Skeletal muscle cell (primary cell): ENCODE results near the gene CRB1.

Experiments
- DNase-seq: peaks from one replicate; pipeline ENCODE4 v3.0.0-alpha.2; 2010; ENCODE audit warnings: low read depth
- H3K4me3 ChIP-seq: 2 replicates; pipeline ENCODE4 v1.5.1; 2011; ENCODE audit warnings: low read depth, mild to moderate bottlenecking, control low read depth, low read length, moderate library complexity

CRB1 gene

DNA sequence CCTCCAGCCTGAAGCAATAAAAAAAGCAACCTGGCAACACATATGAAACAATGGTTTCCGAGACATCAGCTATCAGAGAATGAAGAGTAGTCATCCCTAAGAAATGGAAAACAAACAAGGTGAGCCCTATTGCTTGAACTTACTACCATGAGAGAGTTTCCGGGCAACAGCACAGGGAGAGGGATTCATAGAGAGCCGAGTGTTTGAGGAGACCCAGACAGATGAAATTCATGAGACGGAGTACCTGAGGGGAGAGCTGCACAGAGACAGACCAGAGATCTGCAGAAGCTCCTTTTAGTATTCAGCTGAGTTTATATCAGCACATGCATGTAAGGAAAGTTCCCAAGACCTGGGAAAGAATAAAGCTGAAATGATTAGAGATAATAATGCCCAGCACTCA lies 19.8 kb downstream of the CRB1 start:
- no peak overlapping the region for H3K4me3 ChIP-seq
- no peak for DNase-seq

DNA sequence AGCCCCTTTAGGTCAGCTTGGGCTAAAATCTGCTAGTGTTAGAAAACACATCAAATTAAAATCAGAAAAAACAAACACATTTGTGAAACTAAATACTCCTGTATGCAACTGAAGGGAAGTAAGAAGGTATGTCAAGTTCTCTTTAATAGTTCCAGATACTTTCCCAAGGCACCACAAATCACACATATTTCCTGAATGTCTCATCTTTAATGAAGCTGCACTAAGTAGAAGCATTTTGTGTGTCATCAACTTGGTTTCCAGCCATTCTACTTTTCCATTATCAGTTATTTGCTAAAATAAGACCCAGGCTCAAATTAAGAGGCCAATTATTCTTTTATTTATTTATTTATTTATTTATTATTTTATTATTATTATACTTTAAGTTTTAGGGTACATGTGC lies 34.7 kb downstream of the CRB1 start:
- DNase-seq: peak; percentile 42
- H3K4me3 ChIP-seq: no peak overlapping the region

DNA sequence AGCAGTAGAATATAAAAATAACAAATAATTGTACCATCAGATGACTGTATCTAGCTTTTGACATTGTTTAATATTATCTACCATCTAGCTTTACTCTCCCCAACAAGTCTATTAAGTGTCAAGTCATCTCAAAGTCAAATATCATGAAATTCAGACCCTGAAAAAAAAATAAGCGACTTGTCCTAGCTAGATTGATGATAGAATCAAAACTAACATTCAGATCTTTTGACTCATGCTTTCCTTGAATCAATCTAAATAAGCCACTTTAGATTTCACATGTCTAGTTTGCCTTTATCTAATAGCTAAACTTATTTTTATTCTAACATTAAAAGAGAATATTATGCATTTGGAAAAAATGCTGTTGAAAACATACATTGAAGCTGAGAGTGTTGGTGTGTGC lies 35.4 kb downstream of the CRB1 start:
- H3K4me3 ChIP-seq: no peak overlapping the region
- DNase-seq: no peak

DNA sequence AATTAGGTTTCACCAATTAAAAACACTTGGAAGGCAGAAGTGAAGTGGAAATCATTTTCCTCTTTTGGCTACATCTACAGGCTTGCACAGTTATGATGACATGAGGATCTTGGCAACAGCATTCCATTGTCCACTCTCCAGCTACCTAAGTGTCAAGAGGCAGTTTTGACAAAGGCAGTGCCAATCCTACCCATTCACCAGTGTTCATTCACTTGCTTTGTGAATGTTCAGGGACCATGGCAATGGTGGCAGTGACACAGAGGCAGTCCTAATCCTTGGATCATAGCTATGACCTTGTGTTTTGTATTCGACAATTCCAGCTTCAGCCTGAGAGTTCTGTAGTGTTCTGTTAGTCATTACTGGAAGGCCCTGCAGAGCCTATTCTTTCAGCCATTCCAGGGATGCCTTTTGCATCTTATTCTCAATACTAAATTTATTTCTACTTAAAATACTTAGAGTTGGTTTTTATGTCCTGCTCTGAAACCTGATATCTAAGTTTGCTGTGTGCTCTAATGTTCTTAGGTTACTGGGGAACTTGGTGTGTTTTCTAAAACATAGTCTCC lies 36.7 kb downstream of the CRB1 start:
- DNase-seq: no peak
- H3K4me3 ChIP-seq: no peak overlapping the region

DNA sequence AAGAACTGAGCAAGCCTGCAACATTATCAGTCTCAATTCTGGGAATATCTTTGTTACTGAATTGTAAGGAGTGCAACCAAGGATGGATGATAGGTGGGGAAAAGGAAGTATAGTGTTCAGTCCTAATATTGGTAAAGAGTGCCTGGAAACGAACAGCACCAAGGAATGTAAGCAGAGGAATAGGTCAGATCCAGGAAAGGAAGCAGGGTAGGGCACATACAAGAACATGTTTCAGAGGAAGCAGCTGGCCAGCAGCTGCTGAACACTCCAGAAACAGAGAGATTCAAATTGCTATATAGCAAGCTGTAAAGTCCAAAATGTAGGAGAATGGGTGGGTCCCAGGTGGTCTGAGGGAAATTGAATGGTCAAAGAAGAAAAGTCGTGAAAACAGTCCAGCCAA lies 37.9 kb downstream of the CRB1 start:
- no peak for DNase-seq
- H3K4me3 ChIP-seq: no peak overlapping the region

DNA sequence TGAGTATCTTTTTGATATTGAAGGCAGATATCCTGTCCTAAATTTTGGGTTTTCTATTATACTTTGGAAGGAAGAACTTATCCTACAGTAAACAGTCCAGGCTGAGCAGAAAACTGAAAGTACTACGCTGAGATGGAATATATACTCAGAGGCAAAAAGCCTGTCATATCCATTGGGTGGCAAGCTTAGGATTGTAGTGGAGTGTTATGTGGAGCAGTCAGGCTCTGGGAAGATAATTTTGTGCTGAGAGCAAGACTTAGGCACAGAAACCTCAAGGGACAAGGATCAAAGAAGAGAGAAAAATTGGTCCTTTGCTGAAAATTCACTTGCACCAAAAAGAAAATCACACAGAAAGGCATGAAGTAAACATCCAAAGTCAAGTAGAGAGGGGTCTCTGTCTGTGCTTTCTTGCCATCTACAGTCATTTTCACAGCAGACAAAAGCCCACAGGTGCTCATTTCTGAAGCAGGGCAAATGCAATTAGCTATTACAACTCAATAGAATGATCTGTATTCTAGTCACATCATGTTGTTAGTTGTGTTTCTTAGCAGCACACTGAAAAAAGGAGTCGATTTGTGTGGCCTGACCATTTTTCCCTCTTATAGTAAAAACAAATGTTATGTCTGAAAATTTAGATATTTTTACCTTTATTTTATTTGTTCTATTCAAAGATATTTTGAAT lies 38.5 kb downstream of the CRB1 start:
- DNase-seq: no peak
- H3K4me3 ChIP-seq: no peak overlapping the region

DNA sequence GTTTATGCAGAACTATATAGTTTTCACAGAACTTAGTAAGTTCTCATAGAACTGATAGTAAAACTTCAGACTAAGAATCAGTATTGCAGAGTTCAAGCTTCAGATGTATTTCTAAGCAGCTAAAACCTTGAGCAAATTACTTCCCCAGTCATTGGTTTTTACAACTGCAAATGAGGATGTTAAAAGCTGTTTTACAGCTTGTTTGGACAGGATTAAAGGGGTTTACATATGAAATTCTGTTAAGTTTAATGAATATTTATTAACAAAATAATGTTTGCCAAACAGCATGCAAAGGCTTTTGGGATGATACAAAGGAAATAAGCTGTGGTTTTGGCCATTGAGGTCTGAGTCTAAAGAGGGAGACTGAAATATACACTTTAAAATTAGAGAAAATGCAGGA lies 39.1 kb downstream of the CRB1 start:
- no peak overlapping the region for H3K4me3 ChIP-seq
- no peak for DNase-seq

DNA sequence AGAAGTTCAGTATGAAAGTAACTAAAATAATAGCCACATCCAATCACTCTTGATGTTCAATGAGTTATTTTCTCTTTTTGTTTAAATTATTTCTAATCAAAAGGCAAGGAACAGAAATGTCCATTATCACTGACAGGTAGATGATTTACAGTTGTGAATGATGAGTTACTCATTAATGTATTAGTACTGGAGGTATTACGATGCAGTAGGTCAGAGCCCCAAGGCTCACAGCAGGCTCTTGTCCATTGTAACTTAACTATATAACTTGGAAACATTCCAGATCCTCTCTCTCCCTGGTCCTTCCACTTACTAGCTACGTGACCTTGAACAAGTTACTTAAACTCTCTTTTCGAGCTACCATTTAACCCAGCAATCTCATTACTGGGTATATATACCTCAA lies 39.5 kb downstream of the CRB1 start:
- H3K4me3 ChIP-seq: no peak overlapping the region
- DNase-seq: no peak

DNA sequence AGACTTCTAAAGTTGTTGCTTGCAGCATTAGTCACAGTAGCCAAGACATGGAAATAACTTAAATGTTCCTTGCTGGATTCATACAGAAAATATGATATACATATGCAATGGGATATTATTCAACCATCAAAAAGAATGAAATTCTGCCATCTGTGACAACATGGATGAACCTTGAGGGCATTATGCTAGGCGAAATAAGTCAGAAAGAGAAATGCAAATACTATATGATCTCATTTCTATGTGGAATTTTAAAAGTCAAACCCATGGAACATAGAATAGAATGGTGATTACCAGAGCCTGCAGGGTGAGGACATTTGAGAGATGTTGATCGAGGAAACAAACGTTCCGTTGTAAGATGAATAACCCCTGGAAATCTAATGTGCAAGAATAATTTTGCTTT lies 43.0 kb downstream of the CRB1 start:
- no peak overlapping the region for H3K4me3 ChIP-seq
- no peak for DNase-seq

DNA sequence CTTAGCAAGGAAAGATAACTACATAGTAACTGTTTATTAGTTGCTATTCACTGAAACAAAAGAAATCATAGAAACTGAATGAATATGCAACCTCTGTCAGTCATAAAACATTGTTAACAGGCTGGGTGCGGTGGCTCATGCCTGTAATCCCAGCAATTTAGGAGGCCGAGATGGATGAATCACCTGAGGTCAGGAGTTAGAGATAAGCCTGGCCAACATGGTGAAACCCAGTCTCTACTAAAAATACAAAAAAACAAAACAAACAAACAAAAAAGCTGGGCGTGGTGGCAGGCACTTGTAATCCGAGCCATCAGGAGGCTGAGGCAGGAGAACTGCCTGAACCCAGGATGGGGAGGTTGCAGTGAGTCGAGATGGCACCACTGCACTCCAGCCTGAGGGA lies 44.1 kb downstream of the CRB1 start:
- H3K4me3 ChIP-seq: no peak overlapping the region
- no peak for DNase-seq

DNA sequence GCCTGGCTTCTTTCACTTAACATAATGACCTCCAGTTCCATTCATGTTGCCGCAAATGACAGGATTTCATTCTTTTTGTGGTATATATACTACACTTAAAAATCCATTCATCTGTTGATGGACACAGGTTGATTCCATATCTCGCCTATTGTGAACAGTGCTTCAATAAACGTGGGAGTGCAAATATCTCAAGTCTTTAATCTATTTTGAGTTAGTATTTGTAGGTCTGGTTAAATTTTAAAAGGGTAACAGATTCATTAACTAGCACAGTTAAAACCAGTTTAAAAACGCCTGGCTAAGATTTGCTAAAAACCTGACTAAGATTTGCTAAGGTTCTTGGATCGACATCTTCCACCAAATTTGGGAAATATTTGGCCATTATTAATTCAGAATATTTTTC lies 45.7 kb downstream of the CRB1 start:
- no peak overlapping the region for H3K4me3 ChIP-seq
- DNase-seq: no peak

DNA sequence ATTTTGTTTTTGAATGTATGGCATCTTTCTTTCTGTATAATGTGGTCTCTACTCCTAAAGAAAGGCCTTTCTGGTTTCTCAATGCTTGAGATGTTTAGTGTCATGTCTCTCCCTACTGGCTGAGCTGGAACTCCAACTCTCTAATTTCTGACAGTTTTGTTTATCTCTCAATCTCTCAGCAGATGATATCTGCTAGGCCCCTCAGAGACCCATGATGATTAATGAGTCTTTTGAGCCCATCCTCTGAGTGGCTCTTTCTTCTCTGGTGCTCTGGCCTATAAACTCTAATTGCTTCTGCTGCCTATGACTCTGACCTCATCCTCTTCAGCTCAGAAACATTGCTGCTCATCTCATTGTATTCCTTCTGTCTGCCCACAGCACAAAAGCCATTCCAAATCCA lies 46.6 kb downstream of the CRB1 start:
- no peak for DNase-seq

DNA sequence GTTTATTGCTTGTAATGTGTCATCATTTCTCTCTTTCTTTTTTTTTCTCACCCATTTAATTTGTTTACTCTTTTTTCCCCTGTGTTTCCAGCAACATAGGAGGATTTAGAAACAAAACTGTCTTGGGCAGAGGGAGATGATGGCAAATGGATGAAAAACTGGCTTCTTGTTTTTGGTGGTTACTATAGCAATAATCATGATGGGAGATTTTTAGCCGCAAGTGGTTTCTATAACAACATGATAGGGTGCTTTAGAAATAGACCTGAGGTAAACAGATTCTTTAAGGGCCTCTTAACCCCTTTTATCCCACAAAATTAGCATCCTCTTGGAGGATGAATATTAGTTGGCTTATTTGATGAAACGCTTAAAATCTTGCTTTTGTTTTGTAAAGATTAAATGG lies 51.6 kb downstream of the CRB1 start:
- no peak for DNase-seq
- no peak overlapping the region for H3K4me3 ChIP-seq

More for the DNA sequence above, 46.6 kb downstream of the CRB1 start:
- no peak overlapping the region for H3K4me3 ChIP-seq

DNA sequence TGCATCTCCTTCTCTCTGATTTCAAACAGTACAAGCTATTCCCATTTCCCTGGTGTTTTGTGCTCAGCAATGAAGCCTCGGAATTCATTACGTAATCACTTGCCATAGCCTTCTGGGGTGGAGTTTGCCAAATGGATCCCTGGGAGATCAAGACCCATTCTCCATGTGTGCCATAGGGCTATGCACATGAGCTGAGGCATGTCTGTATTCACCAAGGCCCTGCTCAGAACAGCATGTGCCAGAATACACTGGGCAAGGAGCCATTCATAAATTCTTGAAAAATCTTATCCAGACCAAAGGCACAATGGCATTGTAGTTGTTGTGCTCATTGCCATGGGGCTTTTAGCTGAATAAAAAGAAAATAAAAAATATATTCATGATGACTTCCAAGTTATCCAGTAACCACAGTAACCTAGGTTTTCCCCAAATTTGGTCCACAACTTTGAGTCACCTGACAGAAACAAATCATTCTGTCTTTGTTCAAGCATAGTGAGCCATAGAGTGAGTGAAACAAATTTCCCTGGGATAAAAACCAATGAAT lies 53.0 kb downstream of the CRB1 start:
- no peak overlapping the region for H3K4me3 ChIP-seq
- peak; percentile 96 for DNase-seq

DNA sequence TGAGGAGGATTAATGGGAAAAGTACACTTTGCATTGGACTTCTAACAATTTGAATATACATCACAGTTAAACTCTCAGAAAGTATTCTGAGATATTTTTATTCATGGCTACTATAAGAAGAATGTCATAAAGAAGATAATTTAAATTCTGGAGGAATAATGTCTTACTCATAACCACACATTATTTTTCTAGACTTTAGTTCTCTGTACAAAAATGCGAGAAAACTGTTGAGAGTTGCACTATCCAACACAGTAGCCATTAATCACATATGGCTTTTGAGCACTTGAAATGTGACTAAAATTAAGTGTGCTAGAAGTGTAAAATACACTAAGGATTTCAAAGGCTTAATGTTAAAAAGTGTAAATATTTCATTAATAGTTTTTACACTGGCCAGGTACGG lies 53.8 kb downstream of the CRB1 start:
- DNase-seq: no peak
- H3K4me3 ChIP-seq: no peak overlapping the region

DNA sequence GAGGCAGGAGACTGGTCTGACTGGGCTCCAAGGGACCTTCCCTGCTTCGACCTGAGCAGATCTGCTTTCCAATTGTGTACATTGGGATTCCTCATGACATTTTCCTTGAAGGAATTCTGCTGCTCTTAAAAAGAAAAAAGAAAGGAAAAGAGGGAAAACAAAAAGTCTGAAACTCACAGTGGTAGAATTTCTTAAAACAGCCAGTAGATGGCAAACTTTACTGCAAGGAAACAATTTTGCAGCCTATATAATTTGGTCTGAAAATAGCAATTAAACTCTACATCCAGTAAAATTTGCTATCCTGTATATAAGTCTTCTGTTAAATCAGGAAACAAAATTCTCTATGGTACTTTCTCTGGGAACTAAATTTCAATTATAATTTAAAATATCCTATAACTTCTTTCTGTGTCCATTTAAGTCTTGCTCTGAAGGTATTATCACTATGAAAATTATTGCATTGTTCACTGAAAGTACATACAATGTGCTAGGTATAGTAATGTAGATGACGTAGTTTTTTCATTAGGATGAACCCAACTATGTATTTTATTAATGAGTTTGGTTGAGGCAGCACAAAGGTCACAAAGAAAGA lies 59.8 kb downstream of the CRB1 start:
- DNase-seq: no peak
- H3K4me3 ChIP-seq: no peak overlapping the region

DNA sequence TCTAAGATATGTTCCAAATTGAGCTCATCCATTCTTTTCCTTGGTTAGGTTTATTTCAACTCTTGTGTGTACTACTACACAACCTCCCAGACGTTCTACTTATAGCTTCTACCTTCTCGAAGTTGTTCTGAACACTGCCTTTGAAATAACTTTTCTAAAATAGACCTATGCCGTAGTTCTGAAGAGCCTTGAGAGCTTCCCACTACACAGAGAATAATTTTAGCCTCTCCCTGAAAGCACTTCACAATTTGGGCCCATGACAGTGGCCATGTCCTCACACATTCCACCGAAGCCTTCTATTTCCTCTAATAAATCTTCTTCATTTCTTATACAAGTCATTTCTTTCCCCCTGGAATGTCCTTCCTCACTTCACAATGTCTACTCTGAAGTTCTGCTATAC lies 62.2 kb downstream of the CRB1 start:
- no peak for DNase-seq
- H3K4me3 ChIP-seq: no peak overlapping the region

DNA sequence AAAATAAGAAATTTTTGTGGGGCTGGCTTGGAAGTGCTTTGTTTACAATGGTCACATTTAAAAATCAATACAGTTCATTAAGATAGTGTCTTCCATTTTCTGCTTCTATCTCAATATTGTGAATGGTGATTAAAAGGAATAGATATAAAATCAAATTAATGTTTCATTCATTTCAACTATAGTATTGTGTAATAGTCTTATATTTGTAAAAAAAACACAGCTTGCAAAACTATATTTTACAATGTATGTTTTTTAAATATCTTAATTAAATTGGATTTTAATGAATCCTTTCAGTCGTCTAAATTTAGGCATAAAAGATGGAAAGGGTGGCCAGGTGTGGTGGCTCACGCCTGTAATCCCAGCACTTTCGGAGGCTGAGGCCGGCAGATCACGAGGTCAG lies 63.5 kb downstream of the CRB1 start:
- DNase-seq: no peak
- no peak overlapping the region for H3K4me3 ChIP-seq

DNA sequence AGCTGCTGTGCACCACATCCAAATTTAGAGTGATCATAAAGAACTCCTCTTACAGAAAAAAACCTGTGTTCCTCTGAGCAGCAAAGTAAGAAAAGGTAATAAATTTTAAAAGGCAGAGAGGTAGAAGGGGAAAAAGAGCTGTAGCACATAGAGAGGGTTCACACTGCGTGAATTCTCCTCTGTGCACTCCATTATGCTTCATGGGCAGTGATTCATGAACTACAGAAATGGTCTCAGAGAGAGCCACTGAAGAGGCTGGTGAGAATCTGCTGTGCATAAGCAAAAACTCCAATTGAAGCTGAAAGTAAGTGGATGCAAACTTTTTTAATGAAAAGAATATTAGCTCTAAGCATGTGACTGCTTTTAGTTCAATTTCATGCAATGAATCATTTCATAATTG lies 65.0 kb downstream of the CRB1 start:
- no peak for DNase-seq
- no peak overlapping the region for H3K4me3 ChIP-seq

DNA sequence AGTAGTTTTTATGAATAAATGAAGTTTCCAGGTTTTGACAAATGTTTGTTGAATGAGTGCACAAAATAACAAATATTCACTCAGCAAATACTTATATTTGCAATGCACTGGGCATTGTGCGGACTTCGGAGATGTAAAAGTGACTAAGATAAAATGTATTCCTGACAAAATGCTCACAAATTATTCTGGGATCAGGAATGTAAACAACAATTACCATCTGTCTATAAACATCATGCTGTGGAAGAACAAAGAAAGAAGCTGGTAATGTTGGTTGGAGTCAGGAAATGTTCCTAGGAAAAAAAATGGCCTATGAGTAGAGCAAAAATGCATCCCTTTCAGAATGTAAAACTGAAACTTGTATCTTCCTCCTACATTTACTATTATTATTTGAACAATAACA lies 68.5 kb downstream of the CRB1 start:
- no peak overlapping the region for H3K4me3 ChIP-seq
- no peak for DNase-seq
